RPMI7951 (cell line): ENCODE results near the gene NPEPL1. TPM values are rescaled to one million over a fixed set of nuclear protein-coding genes. Genes with fewer than 3 reads are reported as not detected.
"Not testable (repeated sequence)": the region's sequence is repeated elsewhere in the genome, so short reads cannot be mapped to it uniquely, and the experiment has no call there.

Experiments
- DNase-seq: peaks from one replicate; pipeline ENCODE4 v3.0.0-alpha.2; 2012; ENCODE audit warnings: low read depth
- total RNA-seq: library from RNA; depleted of rRNA; stranded (reverse); fragments of >200 nt; shearing (Covaris generic); gene quantifications from 2 replicates; pipeline ENCODE4 v1.2.3, GENCODE V29; 2014

NPEPL1 gene
- total RNA-seq, 1 experiment from 2014 or later, result 11.2 TPM

- no peak for DNase-seq
Observed at GRCh38 chr20:58712806-58713731, 20.5 kb downstream of the NPEPL1 start.

- DNase-seq, result no peak
Observed at GRCh38 chr20:58713801-58714339, 21.3 kb downstream of the NPEPL1 start.

DNA sequence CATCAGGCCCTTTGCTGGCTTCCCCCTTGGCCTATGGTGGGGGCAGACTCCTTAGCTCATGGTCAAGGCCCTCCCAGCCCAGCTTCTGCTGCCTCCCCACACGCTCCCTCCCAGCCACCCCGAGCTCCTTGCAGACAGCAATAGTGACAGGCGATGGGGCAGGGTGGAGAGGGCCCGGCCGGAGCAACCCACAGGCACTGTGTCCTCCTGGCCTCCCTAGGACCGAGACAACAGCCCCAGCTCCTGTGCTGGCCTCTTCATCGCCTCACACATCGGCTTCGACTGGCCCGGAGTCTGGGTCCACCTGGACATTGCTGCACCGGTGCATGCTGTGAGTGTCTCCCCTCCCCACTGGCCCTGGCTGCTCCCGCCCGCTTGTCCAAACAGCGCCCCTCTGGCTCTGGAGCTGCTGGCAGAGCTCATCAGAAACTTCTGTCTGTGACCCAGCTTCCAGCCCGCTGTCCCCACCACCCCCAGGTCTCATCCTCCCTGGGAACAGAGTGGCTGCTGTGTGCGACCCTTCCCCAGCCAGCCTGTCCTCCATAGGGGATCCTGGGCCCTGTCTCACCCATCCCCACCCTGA, 21.8 kb downstream of the NPEPL1 start:
- DNase-seq, result no peak

- no peak for DNase-seq
Observed at GRCh38 chr20:58714923-58715351, 22.3 kb downstream of the NPEPL1 start.

DNA sequence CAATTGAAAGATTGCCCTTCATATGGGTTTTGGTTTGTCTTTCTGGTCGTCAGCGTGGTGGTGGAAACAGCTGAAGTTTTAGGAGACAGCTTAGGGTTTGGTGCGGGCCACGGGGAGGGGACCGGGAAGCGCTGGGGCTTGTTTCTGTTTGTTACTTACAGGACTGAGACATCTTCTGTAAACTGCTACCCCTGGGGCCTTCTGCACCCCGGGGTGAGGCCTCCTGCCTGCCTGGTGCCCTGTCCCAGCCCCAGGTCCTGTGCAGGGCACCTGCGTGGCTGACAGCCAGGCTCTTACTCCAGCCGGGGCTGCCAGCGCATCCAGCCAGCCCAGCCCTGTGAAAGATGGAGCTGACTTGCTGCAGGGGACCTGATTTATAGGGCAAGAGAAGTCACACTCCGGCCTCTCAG, 22.8 kb downstream of the NPEPL1 start:
- no peak for DNase-seq

DNA sequence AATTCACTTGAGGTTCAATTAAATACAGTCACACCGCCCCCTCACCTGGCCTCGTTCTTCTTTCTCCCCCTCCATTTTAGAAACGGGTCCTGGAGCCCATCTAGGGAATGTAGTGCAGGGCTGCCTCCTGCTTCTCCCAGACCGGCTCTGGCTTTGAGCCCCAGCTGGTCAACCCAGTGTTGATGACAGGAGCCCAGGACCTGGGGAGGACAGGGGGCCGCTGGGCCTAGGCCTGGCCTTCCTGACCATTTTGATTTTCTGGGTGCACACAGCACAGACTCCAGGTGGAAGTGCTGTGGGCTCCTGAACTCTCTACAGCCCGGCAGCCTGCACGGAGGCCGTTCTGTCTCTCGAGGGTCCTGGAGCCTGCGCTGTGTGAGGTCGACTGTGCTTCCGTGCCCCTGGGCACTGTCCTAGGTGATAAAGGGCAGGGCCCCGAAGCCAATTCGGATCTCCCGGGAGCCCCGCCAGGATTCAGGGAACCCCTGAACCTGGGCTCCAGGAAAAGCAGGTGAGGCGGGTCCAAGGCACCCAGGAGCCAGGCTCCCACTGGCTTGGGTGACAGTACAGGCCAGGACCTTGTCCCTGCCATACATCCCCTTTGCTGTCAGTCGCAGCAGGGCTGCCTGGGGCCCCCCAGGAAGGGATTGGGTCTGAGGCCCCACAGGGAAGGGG, 23.3 kb downstream of the NPEPL1 start:
- DNase-seq, result no peak

DNA sequence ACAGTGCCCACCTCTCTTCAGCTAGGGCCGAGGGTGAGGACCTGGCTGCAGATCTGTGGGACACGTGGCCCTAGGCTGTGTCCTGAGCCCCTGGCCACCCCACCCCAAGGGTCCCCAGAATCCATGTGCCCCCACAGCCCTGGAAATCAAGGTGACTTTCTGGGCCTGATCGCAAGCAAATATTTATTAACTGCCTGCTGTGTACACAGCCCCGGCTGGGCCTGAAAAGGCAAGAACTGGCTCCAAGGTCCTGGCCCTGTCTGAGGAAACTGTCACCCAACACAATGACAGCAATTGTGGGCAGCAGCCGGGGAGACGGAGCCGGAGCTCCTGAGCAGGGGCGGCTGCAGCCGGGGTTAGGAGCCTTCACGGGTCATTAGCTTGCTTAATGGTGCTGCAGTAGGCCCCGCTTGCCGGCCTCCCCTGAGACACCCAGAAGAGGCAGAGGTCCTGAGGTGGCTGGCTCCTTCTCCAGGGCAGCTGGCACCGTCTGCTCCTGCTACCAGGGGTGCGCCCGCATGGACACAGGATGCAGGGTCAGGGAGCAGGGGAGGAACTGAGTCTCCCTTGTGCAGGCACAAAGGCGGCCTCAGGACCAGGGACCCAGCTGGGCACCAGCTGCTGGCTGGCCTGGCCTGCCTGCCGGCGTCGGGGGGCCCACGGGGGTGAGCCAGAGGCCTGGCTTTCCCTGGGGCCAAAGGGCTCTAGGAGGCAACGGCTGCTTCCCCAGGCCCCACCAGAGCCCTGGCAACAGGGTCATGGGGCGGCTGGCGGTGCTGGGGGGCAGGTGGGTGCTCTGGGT, 24.1 kb downstream of the NPEPL1 start:
- peak; percentile 90 for DNase-seq

DNA sequence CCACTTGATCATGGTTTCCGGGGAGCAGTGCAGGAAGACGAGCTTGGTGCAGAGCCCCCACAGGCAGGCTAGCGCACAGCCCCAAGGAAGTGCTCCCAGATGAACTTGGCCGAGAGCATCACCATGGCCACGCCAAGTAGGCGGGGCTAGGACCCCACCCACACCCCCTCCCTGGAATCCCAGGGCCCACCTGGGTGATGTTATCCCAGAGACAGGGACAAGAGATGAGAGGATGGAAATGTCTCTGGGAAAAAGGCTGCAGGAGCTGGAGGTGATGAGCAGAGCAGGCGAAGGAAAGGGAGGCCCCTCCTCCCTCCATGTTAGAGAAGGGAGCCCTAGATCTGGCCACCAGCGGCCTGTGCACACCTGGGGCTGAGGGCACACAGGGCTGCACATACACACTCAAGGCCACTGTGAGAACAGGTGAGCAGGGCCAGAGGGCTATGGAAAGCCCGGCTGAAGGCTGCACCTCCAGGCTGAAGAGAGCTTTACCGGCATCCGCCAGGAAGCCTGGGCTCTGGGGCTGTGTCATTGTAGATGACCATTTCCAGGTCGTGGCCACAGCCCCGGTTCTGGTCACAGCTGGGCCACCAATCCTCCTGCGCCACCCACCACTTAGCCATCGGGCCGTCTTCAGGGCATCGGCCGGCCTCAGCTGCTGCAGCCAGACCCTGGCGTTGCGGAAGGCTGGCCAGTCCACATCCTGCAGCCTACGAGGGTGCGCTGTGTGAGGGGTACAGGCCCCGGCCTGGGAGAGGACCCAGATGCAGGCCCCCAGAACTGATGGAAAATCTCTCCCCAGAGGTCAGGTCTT, 24.9 kb downstream of the NPEPL1 start:
- DNase-seq, result no peak

DNA sequence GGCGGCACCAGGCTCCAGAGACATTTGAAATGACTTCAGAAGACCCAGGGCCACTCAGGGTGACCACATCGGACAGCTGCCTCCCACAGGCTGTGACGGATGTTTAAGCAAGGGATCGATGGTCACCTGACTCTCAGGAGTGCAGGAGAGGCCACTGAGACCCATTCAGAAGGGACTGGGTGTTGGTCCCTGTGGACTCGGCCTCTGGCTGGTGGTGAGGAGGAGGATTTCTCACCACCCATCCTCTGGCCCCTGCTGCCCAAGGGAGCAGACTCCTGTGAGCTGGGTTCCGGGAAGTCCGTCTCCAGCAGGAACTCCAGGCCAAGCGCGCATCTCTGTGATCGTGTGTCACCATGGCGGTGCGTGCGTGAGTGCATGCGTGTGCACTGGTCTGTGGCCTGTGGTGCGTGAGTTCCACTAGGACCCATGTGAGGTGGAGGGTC, 25.5 kb downstream of the NPEPL1 start:
- no peak for DNase-seq

DNA sequence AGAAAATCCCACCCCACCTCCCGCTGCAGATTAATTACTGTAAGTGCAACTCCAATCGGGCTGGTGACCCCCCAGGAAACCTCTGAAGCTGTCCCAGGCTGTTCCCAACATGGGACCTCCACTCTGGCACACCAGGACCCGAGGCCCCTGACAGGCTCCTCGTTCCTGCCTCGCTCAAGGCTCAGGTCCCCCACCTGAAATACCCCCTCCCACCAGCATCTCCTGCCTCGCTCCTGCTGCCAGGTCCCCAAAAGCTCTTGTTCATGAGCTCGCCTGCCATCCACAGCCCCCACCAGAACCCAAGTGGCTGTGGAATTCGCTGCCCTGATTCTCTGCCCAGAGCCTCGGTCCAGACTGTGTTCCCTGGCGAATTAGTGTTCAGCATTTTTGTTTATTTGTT, 26.1 kb downstream of the NPEPL1 start:
- DNase-seq, result no peak

DNA sequence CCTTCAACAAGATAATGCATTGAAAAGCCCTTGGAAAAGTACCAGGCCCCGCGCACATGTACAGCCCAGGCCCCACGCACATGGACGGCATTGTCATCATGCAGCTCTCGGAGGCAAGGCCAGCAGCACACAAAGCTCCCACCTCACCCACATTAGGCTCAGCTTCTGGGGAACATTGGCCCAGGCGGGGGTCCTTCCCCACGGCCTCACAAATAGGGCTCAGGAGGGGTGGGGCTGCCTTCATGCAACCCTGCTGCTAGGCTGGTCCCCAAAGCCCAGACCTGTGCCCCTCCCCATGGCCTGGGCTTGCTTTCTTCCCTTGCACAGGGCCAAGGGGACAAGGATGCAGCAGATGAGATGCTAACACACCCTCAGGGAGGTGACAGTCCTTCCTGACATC, 26.7 kb downstream of the NPEPL1 start:
- no peak for DNase-seq

DNA sequence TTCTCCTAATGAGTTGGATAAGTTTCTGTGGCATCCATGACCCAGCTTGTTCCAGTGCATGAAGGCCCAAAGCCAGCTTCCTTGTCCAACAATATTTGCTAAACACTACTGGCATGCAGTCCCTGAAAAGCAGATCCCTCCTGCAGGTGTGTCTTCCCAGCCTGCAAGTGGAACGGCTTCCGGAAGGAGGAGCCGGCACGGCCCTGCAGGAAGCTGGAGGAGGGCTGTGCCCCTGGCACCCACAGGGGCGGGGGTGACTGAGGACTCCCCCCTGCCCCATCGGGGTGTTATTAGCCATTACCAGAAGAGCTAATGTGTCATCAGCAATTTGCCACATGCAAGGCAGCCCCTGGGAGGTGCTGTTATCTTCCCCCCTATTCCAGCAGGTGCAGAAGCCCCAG, 27.4 kb downstream of the NPEPL1 start:
- no peak for DNase-seq

DNA sequence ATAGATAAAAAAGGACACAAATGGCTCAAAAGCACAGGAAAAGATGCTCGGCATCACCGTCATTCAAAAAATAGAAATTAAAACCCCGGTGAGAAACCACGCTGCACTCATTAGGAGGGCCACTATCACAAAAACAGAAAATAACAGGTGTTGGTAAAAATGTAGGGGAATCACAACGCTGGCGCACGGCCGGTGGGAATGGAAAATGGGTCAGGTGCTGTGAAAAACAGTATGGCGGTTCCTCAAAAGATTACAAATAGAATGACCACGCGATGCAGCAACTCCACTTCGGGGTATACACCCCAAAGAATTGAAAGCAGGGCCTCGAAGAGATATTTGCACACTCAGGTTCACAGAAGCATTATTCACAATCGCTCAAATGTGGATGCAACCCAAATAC, 28.3 kb downstream of the NPEPL1 start:
- no peak for DNase-seq

DNA sequence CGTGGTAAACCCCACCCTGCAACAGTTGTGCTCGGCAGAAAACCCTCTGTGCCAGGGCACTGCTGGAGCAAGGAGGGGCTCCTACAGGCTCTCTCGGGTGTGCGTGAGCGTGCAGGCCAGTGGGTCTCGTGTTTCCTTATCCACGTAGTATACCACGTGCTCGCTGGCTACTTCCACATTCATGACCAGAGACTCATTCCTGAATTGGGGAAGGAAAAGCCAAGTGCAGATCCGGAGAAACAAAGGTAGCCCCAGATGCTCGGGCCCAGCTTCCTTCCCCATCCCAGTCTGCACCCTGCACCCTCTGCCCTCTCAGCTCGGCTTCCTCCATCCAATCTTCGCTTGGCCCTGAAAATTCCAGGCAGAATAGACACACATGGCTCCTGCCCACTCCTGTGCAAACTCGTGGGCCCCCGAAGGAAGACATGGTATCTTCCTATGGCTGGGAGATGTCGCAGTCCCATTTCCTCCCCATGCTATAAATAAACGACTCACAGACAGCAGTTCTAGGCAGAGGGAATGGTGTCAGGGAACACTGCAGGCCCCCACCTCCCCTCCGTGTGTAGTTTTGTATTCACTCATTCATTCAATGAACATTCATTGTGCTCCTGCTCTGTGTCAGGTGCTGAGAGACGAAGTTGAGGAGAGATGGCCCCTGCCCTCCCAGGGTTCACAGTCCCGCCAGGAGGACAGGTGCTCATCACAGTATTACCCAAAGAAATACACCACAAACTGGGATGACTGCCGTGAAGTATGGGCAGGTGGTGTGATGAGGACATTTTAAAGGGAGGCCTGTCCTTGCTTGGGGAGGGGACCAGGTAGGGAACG, 29.6 kb downstream of the NPEPL1 start:
- peak; percentile 26 for DNase-seq

GRCh38 chr20:58722877-58723627, 30.5 kb downstream of the NPEPL1 start:
- no peak for DNase-seq

DNA sequence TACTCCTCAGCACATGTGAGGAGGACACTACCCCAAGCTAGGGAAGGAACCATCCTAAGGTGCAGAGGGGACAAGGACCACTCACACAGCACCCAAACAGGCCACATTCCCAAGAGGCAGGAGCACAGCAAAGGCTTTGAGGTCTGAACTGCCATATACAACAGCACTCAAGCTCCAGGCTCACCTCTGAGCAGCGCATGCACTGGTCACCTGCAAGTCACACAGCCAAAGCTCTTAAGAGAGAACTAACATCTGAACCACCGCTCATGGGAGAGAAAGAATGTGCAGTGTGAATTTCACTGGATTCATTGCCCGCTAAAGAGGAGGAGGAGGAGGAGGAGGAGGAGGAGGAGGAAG, 31.0 kb downstream of the NPEPL1 start:
- no peak for DNase-seq

- DNase-seq, result not testable (repeated sequence)
Observed at GRCh38 chr20:58726156-58726555, 33.6 kb downstream of the NPEPL1 start.

- no peak for DNase-seq
Observed at GRCh38 chr20:58731192-58731591, 38.6 kb downstream of the NPEPL1 start.

GRCh38 chr20:58737198-58737597, 44.6 kb downstream of the NPEPL1 start:
- DNase-seq, result no peak
